Measurements from ENCODE around the gene GNG10.
"Not testable (repeated sequence)": the region's sequence is repeated elsewhere in the genome, so short reads cannot be mapped to it uniquely, and the experiment has no call there.

Gene GNG10

GRCh38 chr9:111657051-111657450 is 4.4 kb upstream of the GNG10 start:
- DNase-seq: no peak

DNA sequence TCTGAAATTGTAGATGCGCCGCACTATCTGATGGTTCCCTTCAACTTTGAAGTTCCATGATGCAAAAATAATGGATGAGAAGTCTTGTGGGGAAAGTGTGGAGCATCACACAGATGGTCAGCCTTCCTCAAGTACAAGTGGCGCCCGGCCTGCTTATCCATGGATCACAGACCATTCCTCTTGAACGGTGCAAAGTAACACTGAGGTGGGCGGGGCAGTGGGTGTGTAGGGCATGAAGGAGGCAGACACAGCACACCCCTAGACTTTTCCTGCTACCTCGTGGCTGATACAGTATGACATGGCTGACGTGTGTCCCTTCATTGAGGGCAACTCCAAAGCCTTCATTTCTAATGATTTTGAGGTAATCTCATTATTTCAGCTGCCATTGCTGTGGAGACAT is 2.5 kb upstream of the GNG10 start:
- no peak for DNase-seq

GRCh38 chr9:111659691-111660090 is 1.7 kb upstream of the GNG10 start:
- no peak for DNase-seq

- DNase-seq: peak in 4 of 6 experiments; percentile 20 to 46 (median 33)
Measured at GRCh38 chr9:111661802-111662521, 557 bp downstream of the GNG10 start.

- peak in 3 of 6 experiments; percentile 16 to 39 (median 32) for DNase-seq
Measured at GRCh38 chr9:111662576-111663300, 1.3 kb downstream of the GNG10 start.

GRCh38 chr9:111663301-111663823 is 2.0 kb downstream of the GNG10 start:
- no peak for DNase-seq

GRCh38 chr9:111668026-111668573 is 6.7 kb downstream of the GNG10 start:
- no peak for DNase-seq

DNA sequence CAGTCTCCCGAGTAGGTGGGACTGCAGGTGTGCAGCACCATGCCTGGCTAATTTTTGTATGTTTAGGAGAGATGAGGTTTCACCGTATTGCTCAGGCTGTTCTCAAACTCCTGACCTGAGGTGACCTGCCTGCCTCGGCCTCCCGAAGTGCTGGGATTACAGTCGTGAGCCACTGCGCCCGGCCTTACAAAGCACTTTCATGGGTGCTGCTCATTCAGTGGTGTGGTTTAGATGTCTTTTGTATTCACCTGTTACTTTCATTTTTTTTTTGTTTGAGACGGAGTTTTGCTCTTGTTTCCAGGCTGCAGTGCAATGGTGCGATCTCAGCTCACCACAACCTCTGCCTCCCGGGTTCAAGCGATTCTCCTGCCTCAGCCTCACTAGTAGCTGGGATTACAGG is 7.2 kb downstream of the GNG10 start:
- not testable (repeated sequence) for DNase-seq

DNA sequence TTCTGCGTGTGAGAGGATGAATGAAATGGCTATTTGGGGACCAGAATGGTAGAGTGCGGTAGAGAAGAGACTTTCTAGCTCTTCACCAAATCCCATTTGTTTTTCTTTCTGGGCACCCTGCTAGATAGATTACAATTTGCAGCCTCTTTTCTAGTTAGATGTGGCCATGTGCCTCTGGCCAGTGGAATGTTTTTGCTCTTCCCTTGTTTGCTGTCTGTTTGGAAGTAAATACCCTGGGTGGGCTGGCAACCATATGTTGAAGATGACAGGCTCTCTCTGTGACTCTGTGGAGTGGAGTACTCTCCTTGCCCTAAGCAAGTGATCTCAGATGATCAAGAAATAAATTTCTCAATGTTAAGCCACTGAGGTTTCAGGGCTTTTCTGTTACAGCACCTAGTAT is 12.9 kb downstream of the GNG10 start:
- DNase-seq: no peak

- no peak for DNase-seq
Measured at GRCh38 chr9:111676116-111676515, 14.7 kb downstream of the GNG10 start.

- no peak for DNase-seq
Measured at GRCh38 chr9:111678293-111678692, 16.9 kb downstream of the GNG10 start.

- no peak for DNase-seq
Measured at GRCh38 chr9:111679199-111679598, 17.8 kb downstream of the GNG10 start.

DNA sequence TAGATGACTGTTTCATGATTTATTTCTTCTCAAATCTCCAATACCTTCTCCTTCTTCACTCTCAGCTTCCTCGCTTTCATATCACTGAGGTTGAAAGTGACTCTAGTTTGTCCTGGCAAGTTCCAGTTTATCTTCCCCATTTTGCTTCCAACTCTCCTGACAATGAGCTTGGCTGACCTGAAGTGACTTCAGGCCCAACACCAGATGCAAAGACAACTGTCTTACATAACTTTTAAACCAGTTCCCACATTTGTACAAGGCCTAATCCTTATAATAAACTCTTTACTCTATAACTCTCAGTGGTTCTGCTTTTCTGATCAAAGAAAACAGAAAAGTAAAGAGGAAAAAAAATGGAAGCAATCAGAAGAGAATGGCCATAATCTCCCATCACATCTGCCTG is 22.0 kb downstream of the GNG10 start:
- no peak for DNase-seq

DNA sequence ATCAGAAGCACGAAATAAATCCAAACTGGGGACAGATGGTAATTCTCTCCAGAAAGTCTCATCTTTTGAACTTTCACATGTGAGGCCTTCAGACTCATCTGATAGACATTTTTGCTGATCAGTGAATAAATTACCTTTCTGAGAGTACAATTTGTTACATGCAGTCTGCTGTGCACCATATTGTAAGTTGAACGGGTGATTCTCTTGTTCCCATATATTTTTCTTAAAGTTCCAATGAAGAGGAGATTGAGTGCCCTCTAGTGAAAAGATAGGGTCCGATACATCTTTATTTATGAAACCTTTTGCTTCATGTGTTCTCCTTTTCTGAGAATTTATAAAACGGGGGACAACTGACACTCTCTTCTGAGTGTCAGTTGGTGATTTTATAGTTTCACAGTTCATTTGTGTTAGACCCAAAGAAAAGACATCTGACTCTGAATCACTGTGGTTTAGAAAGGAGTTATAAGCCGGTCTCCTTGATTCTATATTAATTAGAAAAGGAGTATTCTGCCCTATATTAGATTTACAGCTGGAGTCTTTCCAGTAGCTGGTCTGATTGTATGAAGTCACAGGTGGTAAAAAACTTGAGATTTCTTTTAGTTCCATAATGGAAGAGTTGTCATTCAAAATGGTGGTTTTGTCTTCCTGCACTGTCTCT is 30.4 kb downstream of the GNG10 start:
- DNase-seq: peak in 2 of 6 experiments; percentile 18 to 29

- DNase-seq: no peak
Measured at GRCh38 chr9:111696796-111697195, 35.4 kb downstream of the GNG10 start.

- no peak for DNase-seq
Measured at GRCh38 chr9:111700776-111701175, 39.4 kb downstream of the GNG10 start.

GRCh38 chr9:111704503-111704902 is 43.1 kb downstream of the GNG10 start:
- no peak for DNase-seq

DNA sequence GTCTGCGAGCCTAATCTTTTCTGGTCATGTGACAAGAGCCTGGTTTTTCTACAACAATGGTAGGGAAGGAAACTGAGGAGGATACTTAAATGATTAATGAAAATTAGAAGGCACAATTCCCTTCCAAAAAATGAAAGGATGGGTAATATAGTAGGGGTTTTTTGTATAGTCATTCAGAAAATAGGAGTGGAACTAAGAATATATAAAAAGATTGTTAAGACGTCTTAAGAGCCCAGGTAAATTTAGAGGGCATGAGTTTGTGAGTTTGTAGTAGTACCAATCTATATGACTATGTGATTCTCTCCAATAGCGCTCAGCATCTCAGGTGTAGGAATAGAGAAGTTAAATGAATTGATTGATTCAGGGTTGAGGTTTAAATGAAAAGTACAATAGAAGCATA is 50.1 kb downstream of the GNG10 start:
- no peak for DNase-seq

GRCh38 chr9:111712369-111712768 is 51.0 kb downstream of the GNG10 start:
- DNase-seq: no peak

GRCh38 chr9:111715471-111715870 is 54.1 kb downstream of the GNG10 start:
- DNase-seq: no peak

GRCh38 chr9:111719541-111719940 is 58.1 kb downstream of the GNG10 start:
- no peak for DNase-seq

Measured in stimulated activated naive CD4-positive, alpha-beta T cell (primary cell).